HG03354 (cell line): ENCODE results near the gene KAZN.

Experiments used
- ATAC-seq: cut with Tn5 transposase; IDR thresholded peaks from one replicate; pipeline ENCODE4 v1.9.1; 2021; ENCODE audit warnings: mild to moderate bottlenecking; ENCODE audit not compliant: unreplicated experiment, poor library complexity, severe bottlenecking

Gene KAZN

DNA sequence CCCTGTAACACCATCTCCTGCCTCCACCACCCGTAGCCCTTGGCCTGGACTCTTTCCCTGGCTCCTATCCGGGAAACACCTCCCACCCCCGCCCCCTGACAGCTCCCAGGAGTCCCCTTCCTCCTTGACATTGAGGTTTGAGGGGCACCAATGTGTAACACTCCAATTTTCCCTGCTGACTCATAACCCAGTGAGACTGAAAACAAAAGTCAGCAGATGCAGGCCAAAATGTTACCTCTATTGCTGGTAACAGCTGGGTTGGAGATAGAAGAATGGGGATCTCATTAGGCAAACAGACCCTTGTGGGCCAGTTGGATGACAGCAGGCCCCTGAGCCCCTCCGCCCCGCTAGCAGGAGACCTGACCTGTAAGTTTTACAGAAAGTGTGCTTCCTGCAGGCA lies 237.2 kb downstream of the KAZN start:
- ATAC-seq = no peak

DNA sequence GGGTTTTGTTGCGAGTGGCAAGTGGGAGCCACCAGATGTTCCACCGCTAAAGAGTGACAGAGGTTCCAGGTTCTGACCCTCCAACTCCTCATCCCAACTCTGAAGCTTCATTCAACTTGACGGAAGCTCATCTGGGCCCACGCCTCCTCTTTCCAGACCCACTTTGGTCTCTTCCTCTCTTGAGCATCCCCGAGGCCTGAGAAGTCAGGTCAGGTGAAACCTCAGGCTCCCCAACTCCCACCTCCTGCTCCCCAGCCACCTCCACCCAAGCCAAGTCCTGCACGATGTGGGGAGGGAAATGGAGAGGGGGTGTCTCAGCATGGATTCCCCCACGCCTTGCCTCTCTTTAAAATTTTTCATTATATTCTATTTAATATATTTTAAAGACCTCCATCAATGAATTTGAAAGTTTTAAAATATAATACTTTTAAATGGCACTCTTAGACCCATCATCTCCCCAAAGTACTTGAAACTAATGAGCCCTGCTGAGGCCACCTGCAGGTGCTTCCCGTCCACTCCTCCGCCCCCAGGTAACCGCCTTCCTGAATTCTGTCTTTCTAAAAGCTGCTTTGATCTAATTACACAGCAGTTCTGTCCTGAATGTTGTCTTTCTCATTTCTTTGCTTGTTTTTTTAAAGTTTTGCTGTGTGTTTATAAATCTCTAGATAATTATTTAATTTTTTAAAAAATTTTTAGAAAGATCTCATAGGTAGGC lies 238.1 kb downstream of the KAZN start:
- no peak for ATAC-seq

DNA sequence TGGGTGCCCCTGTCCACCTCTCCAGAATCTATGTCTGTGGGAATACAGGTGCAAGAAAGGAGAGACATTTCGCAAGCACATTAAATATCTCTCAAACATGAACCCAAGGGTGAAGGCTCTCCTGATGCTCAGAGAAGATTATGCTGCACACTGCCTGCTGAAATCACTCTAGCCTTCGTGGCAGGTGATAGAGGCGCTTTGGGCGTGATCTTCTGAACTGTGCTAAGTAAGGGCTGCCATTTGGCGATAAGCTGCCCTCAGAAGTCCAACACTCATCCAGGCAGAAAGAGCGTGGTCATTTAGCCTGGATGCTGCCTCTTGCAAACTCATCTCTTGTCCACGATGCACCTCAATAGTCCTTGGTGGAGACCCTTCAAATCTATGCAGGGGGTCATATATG lies 241.9 kb downstream of the KAZN start:
- ATAC-seq = no peak

DNA sequence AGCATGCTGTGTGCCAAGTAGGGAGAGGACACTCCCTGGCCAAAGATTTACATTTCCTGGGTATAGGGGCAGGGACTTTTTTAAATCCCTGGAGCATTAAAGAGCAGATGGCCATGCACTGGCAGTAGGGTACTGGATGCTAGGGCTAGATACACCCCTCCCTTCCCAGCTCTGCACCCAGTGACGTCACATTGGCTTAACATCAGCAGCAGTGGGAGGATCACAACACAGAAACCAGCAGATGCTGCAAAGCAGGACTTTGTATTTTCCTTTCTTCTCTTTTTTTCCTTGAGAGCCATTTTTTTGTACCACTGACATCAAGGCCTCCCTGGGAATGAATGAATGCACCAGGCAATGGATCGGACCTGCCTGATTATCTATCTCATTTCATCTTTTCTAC lies 243.0 kb downstream of the KAZN start:
- no peak for ATAC-seq

DNA sequence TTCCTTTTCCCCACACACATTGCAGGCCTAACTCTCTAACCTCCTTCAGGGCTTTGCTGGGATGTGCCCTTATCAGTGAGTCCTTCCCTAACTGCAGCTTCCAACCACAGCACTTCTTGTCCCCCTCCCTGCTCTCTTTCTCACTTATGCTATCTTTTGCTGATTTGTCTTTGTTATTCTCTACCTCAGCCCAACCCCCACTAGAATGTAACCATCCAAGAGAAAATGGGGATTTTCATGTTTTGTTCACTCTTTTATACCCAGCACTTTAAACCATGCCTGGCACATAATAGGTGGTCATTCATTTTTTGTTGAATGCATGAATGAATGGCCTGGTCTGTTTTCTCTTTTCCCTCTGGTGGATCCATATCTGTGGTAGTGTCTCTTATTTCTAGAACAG lies 243.5 kb downstream of the KAZN start:
- no peak for ATAC-seq

DNA sequence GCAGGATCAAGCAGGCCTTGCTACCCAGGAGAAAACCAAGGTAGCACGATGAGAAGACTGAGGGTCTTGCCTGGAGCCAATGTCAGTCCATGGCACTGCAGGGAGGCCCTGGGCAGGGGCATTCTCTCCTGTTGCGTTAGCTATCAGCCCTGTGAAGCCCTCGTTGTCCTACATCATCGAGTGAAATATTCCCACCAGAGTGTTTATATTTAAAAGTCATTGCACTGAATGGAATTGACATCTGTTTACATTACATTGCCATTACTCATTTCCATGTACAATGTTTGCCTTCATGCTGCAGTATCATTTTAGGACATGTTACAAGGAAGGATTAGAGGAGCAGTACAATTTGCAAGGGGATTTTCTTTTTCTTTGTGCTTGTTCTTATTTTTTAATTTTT lies 243.9 kb downstream of the KAZN start:
- no peak for ATAC-seq

DNA sequence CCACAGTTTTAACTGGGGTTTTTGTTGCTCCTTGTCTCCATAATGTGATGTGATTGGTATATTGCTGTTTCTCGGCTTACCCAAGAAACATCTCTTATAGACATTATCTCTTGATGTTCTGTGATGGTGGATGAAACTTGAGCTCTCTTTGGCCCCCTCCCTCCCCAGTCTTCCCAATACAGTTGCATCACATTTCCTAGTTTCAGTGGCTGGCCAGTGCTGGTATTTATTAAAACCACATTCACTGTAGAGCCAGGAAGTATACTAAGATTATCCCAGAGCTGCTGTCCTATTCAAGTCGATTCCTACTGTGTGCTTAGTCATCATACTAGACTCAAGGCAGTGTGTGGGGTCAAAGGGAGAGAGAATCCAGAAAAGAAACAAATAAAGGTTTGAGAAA lies 244.4 kb downstream of the KAZN start:
- ATAC-seq = no peak

DNA sequence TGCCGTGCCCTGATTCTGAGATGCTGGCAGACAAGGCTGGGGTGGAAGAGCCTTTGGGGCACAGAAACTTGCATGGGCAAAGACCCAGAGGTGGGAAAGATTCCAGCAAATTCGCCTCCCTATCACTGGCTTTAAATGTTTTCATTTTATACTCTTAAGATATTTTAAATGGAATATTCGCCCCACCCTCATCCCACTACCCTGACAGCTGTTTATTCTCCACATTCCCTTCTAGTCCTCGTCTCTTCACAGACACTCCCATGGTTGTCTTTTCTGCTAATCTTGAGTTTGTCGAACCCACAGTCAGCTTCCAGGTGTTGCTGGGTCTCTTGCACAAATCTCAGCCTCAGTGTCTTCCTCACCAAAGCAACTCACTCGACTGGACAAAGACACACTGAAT lies 245.0 kb downstream of the KAZN start:
- no peak for ATAC-seq

DNA sequence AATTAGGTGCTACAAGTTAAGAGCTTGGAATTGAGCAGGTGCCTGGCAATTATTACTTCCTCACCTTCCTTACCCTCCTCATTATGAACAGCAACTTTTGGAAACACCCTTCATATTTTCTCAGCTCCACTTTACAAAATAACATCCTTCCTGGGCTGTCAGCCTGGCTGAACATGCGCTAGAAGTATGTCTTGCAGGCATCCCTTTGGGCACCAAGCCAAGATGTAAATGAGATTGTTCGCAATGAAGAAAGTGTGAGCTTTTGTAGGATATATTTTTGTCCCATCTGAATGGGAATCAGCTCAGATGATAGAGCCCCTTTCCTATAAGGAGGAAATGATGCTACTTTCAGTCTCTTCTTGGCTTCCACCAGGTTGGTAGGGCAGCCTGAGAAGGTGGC lies 245.9 kb downstream of the KAZN start:
- no peak for ATAC-seq

DNA sequence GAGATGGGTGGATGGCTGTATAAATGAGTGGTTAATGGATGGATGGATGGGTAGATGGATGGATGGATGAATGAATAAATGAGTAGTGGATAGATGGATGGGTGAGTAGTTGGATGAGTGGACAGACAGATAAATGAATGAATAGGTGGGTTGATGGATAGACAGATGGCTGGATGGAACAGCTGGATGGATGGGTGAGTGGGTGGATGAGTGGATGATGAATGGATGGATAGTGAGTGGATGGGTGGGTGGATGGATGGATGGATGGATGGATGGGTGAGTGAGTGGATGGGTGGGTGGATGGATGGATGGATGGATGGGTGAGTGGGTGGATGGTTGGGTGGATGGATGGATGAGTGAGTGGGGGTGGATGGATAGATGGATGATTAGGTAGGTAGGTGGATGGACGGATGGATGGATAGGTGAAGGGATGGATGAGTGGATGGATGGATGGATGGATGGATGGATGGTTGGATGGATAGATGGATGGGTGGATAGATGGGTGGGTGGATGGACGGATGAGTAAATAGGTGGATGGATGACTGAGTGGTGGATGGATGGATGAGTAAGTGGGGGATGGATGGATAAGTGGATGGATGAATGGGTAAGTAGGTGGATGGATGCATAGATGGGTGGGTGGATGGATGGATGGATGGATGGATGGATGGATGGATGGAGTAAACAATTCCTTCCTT lies 246.6 kb downstream of the KAZN start:
- ATAC-seq = no peak

DNA sequence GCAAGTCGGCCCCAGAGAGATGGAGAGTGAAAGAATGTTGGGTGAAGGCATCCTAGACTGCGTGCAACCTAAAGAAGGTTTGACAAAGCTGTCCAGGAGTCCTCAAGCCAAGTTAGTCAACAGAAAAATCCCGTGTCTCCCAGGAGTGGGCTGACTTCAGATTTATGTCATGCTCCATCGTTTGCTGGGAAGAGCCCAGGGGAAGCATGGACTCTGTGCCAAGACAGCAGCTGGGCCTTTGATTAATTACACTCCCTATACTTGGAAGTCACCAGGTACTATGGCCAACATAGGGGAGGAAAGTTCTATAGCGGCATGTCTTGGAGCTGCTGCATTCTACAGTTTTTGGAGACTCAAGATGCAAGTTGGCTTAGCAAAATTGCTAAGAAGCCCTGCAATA lies 247.4 kb downstream of the KAZN start:
- no peak for ATAC-seq

DNA sequence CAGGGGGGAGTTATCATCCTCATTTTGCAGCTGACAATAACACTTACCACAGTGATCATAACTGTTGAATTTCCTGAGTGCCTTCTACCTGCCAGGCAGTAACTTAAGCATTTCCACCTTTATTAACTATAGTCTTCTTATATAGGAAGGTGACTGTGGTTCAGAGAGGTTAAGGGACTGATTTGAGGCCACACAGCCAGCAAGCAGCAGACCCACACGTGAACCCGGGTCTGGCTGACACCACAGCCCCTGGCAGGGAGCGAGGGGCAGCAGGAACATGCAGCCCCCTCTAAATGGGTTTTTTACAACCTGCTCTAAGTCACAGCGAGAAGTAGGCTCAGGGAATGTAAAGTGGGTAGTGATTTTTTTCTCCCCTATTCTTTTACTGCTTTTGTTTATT lies 248.2 kb downstream of the KAZN start:
- ATAC-seq = no peak

DNA sequence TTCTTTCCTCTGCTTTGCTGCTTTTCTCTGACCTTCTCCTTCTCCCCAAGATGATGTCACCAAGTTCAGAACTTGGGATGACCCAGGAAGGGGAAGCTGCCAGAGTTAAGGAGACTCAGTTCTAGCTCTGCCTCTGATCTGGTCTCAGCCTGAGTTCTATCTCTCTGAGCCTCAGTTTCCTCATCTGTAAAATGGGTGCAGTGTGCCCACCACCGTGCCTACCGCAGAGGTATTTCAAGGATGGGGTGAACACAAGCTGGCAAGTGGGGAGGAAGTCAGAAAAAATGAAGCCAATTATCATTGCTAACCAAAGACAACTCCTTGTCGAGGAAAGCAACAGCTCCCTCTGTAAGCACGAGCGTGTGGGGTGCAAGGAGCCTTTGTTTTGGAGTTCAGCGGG lies 249.7 kb downstream of the KAZN start:
- no peak for ATAC-seq

DNA sequence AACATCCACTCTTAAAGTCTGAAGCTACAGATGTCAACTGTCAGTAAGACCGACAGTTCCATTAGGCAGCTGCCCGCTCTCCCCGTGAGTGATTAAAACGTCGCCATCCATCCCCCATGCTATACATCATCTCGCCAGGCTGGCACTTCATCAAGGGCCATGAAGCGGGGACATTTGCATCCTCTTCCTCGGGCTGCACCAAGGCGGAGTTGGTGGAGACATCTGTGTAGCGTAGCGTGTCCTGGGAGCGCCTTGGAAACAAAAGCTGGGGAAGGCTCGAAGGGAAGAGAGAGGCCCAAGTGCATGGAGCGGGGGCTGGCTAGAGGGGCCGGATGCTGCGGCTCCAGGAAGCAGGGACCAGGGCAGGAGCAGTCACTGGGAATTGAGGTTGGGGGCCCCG lies 250.1 kb downstream of the KAZN start:
- no peak for ATAC-seq

DNA sequence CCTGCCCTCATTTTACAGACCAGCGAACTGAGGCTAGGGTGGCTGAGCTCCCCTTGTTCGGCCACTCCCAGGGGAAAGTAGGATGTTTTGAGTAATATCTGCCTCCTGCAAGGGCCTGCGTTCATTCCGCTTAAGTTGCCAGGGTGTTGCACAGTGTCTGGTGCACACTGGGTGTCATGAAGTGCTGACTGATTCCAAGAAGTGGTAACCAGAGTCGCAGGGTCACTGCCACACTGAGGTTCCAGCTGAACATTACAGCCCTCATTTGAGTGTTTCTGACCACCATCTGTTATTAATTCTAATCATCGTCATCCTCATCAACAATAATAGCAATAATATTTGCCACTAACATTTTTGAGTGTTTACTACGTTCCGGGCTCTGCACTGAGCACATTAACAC lies 250.6 kb downstream of the KAZN start:
- no peak for ATAC-seq

DNA sequence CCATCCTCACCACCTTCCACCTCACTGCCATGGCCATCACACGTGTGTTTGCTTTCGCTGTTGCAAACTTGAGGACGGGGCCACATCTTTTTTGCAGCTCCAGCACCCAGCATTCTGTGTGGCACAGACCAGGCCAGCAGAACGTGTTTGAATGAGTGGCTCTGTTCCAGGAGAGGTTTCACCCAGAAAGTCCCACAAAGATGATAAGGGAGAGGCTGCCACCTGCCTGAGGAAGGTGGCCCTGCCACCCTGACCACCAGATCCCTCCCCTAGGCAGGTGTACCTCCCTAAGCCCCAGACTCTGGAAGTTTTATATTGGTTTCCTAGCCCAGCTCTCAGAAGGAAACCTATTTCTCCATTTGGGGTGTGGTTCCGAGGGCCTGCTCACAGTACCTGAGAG lies 252.1 kb downstream of the KAZN start:
- no peak for ATAC-seq

DNA sequence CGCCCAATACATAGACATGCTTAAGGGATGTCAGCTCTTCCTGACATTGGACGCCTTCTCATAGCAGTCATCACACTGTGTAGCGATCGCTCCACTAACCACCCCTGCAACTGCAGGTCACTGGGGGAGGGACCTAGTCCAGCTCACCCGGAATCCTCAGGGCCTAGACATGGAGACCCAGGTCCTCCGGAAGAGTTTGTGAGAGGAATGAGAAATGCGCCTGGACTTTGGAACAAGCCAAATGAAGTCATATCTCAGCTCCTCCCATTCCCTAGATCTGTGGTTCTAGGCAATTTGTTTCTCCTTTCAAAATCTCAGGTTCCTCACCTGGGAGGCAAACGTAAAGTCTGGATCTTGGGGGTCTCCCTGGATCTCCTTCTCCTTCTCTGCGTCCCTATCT lies 253.3 kb downstream of the KAZN start:
- ATAC-seq = no peak

DNA sequence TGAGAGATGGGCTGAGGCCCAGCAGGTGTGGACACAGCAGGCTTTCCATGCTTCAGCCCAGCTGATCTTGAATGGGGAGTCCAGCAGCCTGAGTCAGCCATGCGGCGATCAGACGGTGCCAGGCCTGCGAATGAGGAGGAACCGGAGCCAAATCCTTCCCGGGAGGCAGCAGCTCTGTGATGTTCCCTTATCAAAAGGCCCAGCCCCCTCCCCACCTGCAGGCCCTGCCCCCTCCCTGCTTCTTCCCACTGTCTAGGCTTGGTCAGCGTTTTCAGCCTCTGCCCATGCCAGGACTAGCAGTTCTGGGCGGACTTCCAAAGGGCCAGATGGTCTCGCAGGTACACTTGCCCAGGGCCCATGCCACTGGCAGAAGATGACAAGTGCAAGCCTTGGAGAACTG lies 253.8 kb downstream of the KAZN start:
- no peak for ATAC-seq

DNA sequence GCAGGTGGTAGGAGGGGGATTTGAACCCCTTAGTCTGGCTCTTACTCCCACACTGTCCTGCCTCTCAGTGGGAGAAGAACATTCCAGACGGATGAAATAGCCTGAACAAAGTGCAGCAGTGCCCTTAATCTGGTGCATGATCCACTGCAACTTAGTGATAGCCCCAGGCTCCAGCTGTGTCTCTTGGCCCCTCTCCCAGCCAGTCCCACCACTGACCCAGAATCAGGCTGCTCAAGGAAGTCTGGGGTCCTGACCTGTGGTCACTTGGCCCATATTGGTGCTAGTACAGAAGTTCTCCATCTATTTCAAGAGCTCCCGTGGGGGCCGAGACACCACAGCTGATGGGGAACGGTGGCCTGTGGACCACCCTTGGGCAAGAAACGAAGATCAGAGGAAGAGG lies 255.0 kb downstream of the KAZN start:
- ATAC-seq = no peak

DNA sequence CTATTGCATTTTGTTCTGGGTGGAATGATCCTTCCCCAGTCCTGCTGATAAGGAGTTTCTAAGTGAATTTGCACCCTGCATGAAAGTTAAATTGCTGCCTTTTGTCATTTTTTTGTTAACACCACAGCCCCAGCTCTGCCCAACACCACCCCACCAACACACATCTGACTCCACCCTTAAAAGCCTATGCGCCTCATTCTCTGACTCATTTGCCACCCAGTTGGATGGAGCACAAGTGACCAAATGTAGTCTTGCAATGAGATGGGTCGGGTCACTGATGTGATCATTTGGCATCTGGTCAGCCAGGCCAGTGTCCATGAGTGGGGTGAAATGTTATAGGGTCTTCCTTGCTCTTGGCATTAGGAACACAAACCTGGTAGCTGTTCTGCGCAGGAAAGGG lies 256.8 kb downstream of the KAZN start:
- ATAC-seq = no peak

DNA sequence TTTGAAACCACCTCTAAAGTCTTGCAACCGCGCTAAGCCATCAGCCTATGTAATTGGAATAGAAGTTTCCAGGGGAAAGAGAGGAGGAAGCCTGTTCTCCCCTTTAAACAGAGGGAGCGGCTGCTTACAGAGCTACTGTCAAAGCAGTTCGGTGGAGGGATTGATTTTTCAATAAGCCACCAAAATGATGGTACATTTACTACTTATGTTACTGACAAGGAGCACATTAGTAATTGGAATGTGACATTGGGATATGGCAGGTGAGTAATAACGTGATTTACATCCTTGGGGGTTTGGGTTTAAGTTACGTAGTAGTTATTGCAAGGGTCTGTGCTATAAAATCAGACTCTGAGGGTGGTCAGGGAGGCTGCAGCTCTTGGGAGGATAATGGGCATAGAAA lies 257.3 kb downstream of the KAZN start:
- no peak for ATAC-seq
